Inflammatory macrophage (primary cell): ENCODE measurements around the gene M1AP.

Experiments
- DNase-seq, 2 donors: peaks; one replicate each; pipeline ENCODE4 v3.0.0-alpha.2; 2020 to 2022

Gene M1AP

GRCh38 chr2:74588664-74589063 lies 59.5 kb downstream of the M1AP start:
- DNase-seq: no peak

DNA sequence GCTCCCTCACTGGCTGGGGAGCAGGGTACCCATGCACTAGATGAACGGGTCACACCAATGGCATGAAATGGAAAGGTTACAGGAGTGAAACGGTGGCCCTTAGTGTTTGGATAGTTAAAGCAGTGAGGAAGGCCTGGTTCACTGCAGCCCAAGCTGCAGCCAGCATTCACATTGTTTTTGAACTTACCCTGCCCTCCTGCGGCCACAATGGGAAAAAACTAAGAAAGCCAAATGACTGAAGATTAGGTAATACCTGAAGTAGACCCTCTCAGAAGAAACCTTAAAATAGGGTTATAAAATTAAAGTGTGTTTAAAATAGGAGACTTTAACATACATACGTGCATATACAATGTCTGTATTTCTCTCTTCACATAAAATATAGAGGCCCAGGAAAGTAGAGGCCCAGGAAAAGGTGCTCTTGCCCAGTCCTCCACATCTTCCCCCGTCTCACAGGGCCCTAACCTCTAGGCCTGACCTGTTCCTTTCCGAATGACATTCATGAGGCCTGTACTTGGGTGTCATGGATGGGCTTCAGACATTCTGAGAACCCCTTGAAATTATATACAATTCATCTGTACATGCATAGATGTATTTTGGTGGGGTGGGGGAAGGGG lies 60.4 kb downstream of the M1AP start:
- DNase-seq: peak; percentile 83 to 84

- DNase-seq: peak; percentile 13 to 57
Observed at GRCh38 chr2:74585406-74586185, 62.5 kb downstream of the M1AP start.

GRCh38 chr2:74584088-74584645 lies 64.0 kb downstream of the M1AP start:
- DNase-seq: peak in 1 of 2 donors; percentile 38

- peak; percentile 40 to 47 for DNase-seq
Observed at GRCh38 chr2:74583504-74583903, 64.6 kb downstream of the M1AP start.

DNA sequence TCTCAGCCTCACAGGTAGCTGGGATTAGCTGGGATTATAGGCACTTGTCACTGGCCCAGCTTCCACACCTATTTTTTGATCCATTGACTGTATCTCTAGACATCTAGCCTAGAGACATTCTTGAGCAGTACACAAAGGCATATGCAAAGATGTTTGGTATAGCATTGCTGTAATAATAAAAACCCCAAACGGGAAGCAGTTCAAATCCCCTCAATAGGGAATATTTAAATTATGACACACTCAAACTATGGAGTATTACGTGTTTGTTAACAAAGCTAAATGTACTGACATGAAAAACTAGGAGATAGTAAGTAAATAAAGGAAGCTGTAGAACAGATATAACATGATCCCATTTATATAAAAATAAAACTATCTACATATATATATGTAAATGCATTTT lies 65.9 kb downstream of the M1AP start:
- DNase-seq: no peak

- DNase-seq: no peak
Observed at GRCh38 chr2:74581463-74581862, 66.7 kb downstream of the M1AP start.

DNA sequence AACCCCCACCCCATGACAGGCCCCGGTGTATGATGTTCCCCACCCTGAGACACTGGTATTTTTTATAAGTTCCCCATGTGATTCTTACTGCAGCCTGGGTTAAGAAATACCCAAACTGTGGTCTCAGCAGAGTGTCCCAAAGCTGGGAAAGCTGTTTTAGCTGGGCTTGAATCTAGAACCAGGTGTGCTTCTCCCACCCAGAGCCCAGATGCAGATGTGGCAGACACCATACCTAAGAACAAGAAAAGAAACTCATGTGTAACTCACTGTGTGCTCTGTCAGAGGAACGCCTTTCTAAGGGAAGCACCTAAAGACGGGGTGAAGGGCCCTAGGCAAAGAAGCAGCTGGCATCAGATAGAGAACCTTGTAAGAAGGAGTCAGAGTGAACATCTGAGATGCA lies 69.7 kb downstream of the M1AP start:
- DNase-seq: peak in 1 of 2 donors; percentile 55

DNA sequence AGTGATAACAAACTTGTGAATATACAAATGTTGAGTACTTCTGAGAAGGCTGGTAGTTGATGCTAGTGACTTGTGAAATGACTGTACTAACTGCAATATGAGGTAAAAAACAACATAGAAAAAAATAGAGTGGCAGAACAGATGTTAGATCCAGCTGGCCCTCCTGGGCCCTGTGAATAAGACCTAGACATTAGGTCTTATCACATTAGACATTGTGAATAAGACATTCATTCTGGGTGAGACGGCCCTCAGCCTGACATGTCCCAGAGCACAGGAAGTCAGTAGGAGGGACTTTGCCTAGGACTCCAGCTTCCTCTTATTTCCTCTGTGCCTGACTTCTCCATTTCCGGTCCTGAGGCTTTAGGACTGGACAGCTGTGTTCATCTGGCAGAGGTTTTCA lies 70.7 kb downstream of the M1AP start:
- DNase-seq: peak; percentile 88 to 92

DNA sequence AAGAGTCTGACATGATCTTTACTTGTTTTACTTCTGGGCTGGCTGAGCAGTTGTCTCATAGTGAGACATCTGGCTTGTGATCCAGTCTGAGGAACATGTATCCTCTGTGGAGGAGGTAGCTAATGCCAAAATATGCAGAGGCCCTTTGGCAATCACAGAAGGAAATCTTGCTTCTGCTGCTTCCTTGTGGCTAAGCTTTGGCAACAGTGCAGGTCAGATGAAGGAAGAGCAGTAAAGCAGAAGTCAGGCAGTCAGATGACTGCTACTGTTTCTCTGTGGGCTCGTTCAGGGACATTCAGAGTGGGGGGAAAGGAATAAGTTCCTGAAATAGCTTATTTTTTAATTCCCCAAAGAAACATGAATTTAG lies 71.3 kb downstream of the M1AP start:
- peak; percentile 97 to 98 for DNase-seq

- DNase-seq: peak; percentile 40 to 66
Observed at GRCh38 chr2:74576211-74576862, 71.8 kb downstream of the M1AP start.

DNA sequence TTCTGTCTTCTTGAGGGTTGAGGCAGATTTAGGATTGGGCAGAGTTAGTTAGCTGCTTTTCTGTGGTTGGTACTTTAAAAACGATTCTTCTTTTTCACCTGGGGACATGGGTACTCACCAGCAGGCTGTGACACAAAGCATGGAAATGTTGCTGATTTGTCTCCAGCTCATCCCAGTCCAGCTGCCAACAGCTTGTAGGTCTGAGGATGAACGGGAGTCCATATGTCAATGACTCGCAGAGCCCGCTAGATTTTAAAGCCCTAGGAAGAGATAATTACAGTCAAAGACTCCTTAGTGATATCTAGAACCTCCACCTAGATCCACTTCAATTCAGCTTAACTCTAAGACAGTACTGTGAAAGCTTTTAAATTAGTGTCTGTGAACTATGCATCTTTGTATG lies 72.8 kb downstream of the M1AP start:
- no peak for DNase-seq

GRCh38 chr2:74573747-74574562 lies 74.2 kb downstream of the M1AP start:
- peak; percentile 83 to 85 for DNase-seq

DNA sequence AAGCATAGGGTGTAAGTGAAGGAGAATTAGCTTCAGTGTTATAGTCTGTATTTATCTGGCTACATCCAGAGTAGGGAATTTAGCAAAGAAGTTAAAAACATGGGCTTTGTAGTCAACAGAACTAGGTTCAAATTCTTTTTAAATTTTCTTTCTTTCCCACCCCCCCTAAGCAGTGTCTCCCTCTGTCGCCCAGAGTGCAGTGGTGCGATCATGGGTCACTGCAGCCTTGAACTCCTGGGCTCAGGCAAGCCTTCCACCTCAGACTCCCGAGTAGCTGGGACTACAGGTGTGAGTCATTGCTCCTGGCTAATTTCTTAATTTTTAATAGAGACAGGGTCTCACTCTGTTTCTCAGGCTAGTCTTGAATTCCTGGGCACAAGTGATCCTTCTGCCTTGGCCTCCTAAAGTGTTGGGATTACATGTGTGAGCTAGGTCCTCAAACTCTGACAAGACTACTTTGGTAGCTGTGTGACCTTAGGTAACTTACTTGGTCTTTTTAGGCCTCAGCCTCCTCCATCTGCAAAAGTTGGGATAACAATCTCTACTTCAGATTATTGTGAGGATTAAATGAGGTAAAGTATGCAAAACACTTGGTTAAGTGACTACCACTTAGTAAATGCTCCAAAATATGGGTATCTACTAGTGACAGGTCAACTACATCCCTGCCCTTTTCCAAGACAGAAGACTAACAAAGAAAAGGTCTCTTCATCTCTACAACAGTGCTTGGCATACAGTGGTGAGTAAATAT lies 75.8 kb downstream of the M1AP start:
- DNase-seq: no peak

DNA sequence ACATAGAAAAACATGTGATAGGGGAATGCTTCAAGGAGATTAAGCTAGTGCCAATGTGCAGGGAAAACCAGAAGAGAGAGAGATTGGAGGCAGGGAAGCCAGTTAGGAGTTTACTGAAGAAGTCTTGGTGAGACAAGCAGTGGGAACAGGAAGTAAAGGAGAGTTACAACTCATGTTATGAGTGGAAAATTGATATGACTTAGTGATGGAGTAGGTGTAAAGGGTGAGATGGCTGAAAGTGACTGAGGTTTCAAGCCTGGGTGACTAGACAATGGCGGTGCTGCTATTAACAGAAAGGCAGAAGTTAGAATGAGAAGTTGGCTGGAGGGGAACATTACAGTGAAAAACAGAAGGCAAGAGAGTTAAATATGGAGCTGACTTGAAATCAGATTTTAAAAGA lies 77.1 kb downstream of the M1AP start:
- DNase-seq: peak; percentile 72 to 82

- DNase-seq: no peak
Observed at GRCh38 chr2:74569686-74570085, 78.4 kb downstream of the M1AP start.

- DNase-seq: peak; percentile 48 to 60
Observed at GRCh38 chr2:74567881-74568280, 80.2 kb downstream of the M1AP start.

- DNase-seq: peak; percentile 30 to 56
Observed at GRCh38 chr2:74566754-74567085, 81.4 kb downstream of the M1AP start.

DNA sequence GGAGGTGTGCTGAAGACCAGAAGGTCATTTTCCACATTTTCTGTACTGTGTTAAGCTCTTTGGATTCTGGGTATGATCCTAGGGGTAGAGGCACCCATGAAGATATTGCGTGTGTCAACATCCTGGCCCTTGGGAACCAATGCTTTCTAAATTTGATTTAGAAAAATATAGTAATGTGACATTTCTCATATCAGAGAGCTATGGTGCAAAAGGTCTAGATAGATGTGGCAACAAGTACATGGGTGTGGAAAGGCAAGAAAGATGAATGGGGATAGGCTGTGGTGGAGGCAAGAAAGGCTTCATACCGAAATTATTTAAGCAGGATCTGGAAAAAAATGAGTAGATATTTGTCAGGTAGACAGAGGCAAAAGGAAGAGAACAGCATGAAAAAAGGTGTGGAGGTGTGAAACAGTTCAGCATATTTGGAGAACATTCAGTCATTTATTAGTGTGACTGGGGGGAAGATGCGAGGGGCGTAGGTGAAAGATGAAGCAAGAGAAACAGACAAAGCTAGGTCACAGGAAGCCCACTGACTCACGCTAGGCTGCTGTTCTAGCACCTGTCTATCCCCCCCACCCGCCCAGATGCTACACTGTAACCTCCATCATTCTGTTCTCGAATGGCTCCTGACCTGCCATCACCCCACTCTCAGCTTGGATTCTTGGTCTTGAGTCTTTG lies 81.9 kb downstream of the M1AP start:
- DNase-seq: peak; percentile 30 to 55

DNA sequence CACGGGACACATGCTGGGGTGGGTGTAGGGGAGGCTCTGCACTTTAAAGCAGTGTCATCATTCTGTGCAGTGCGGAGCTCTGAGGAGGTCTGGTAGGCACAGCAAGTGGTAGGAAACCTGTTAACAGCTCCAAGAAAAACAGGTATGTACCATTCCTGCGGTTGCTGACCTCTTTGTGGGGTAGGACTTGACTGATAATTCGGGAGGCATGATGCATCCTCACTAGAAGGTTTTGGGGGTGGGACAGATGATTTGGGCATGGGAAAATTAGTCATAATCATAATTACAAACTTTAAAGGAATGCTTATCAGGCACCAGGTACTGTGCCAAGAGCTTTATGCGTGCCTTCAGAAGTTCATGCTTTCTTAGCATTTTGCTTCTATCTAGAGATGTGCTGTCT lies 83.9 kb downstream of the M1AP start:
- DNase-seq: no peak

DNA sequence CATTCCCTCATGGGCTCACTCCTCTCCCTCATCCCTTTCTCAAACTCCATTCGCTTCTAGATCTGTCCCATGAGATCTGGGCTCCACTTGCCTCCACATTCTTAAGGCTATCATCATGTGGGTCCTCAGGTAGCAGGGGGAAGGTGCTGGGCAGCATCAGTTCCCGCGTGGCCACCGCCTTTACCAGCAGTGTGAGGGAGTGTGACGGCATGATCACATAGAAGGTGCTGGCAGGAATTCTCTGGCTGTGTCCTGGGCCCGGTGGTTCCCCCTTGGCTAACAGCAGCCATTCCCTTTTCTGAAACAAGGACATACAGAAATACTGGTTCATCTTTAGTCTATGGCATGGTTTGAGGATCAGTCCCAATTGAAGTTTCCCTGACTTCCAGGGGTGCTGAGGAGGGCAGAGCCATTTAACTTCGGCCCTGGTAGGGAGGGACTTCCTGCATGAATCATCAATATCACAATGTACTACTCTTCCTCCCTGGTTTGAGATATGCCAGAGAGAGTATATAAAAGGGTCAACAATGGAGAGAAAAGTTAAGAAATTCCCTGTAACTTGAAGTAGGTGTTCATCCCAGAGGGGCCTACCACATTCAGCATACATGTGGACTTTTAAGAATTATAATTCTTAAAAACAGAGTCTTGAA lies 85.9 kb downstream of the M1AP start:
- peak in 1 of 2 donors; percentile 26 for DNase-seq
